ENCODE data around the gene TCP1. TPM values are rescaled to one million over a fixed set of nuclear protein-coding genes. Genes with fewer than 3 reads are reported as not detected.
"Not testable (repeated sequence)": the region's sequence is repeated elsewhere in the genome, so short reads cannot be mapped to it uniquely, and the experiment has no call there.

The TCP1 gene
- total and polyA plus RNA-seq, 2 donors: 137 to 147 TPM

- no peak overlapping the region for H3K27ac ChIP-seq (ENCODE audit: low read depth)
- peaks cover 5% of the 10 kb centered on the region for H3K36me3 ChIP-seq (ENCODE audit: insufficient read depth)
- 82% methylated on average over 2 of the region's 2 CpGs for WGBS
- no peak for DNase-seq (ENCODE audit: extremely low spot score)
- H3K4me1 ChIP-seq (ENCODE audit: insufficient read depth): no peaks in the 10 kb centered on the region
- no peak overlapping the region for H3K4me3 ChIP-seq (ENCODE audit: low read depth, low read length)
These were observed 35.0 kb downstream of the TCP1 start for GRCh38 chr6:159754401-159754800.

- Histone ChIP-seq H3K27ac (ENCODE audit: low read depth) (no peak overlapping the region), H3K36me3 (ENCODE audit: insufficient read depth) (peaks cover 5% of the 10 kb centered on the region), H3K4me1 (ENCODE audit: insufficient read depth) (no peaks in the 10 kb centered on the region), H3K4me3 (ENCODE audit: low read depth, low read length) (no peak overlapping the region)
- 85% methylated on average over 6 of the region's 6 CpGs for WGBS
- no peak for DNase-seq (ENCODE audit: extremely low spot score)
These were observed 36.1 kb downstream of the TCP1 start for GRCh38 chr6:159753081-159753872.

- Histone ChIP-seq H3K27ac (ENCODE audit: low read depth) (no peak overlapping the region), H3K36me3 (ENCODE audit: insufficient read depth) (peaks cover 5% of the 10 kb centered on the region), H3K4me1 (ENCODE audit: insufficient read depth) (no peaks in the 10 kb centered on the region), H3K4me3 (ENCODE audit: low read depth, low read length) (no peak overlapping the region)
- WGBS: 77% methylated on average over 3 of the region's 3 CpGs
- no peak for DNase-seq (ENCODE audit: extremely low spot score)
These were observed 38.0 kb downstream of the TCP1 start for GRCh38 chr6:159751448-159751847.

- not testable (repeated sequence) for H3K27ac ChIP-seq (ENCODE audit: low read depth); DNase-seq (ENCODE audit: extremely low spot score); H3K4me1 ChIP-seq (ENCODE audit: insufficient read depth); H3K4me3 ChIP-seq (ENCODE audit: low read depth, low read length)
- WGBS: 84% methylated on average over 7 of the region's 7 CpGs
- peaks cover 10% of the 10 kb centered on the region for H3K36me3 ChIP-seq (ENCODE audit: insufficient read depth)
These were observed 41.3 kb downstream of the TCP1 start for GRCh38 chr6:159748127-159748526.

- Histone ChIP-seq H3K4me1 (ENCODE audit: insufficient read depth) (no peaks in the 10 kb centered on the region), H3K27ac (ENCODE audit: low read depth) (no peak overlapping the region), H3K4me3 (ENCODE audit: low read depth, low read length) (no peak overlapping the region), H3K36me3 (ENCODE audit: insufficient read depth) (peaks cover 9% of the 10 kb centered on the region)
- WGBS: 76% methylated on average over 1 of the region's 1 CpG
- DNase-seq (ENCODE audit: extremely low spot score): no peak
These were observed 42.6 kb downstream of the TCP1 start for GRCh38 chr6:159746759-159747158.

GRCh38 chr6:159745081-159745480 is 44.3 kb downstream of the TCP1 start:
- peaks cover 6% of the 10 kb centered on the region for H3K36me3 ChIP-seq (ENCODE audit: insufficient read depth)
- 87% methylated on average over 7 of the region's 7 CpGs for WGBS

GRCh38 chr6:159742165-159742564 is 47.2 kb downstream of the TCP1 start:
- Histone ChIP-seq H3K36me3 (ENCODE audit: insufficient read depth) (peaks cover 7% of the 10 kb centered on the region), H3K27ac (ENCODE audit: low read depth) (no peak overlapping the region), H3K4me1 (ENCODE audit: insufficient read depth) (no peaks in the 10 kb centered on the region), H3K4me3 (ENCODE audit: low read depth, low read length) (no peak overlapping the region)
- DNase-seq (ENCODE audit: extremely low spot score): no peak
- 85% methylated on average over 1 of the region's 1 CpG for WGBS

More at GRCh38 chr6:159745081-159745480, 44.3 kb downstream of the TCP1 start:
- H3K4me3 ChIP-seq (ENCODE audit: low read depth, low read length): no peak overlapping the region
- no peaks in the 10 kb centered on the region for H3K4me1 ChIP-seq (ENCODE audit: insufficient read depth)
- no peak for DNase-seq (ENCODE audit: extremely low spot score)
- H3K27ac ChIP-seq (ENCODE audit: low read depth): no peak overlapping the region

GRCh38 chr6:159739341-159739740 is 50.1 kb downstream of the TCP1 start:
- 64% methylated on average over 3 of the region's 3 CpGs for WGBS
- Histone ChIP-seq H3K36me3 (ENCODE audit: insufficient read depth) (peaks cover 1% of the 10 kb centered on the region), H3K4me1 (ENCODE audit: insufficient read depth) (no peaks in the 10 kb centered on the region), H3K4me3 (ENCODE audit: low read depth, low read length) (no peak overlapping the region), H3K27ac (ENCODE audit: low read depth) (no peak overlapping the region)
- no peak for DNase-seq (ENCODE audit: extremely low spot score)

- H3K4me3 ChIP-seq (ENCODE audit: low read depth, low read length): no peak overlapping the region
- peaks cover 2% of the 10 kb centered on the region for H3K4me1 ChIP-seq (ENCODE audit: insufficient read depth)
- no peak overlapping the region for H3K27ac ChIP-seq (ENCODE audit: low read depth)
- peaks cover 1% of the 10 kb centered on the region for H3K36me3 ChIP-seq (ENCODE audit: insufficient read depth)
- 89% methylated on average over 7 of the region's 7 CpGs for WGBS
- no peak for DNase-seq (ENCODE audit: extremely low spot score)
These were observed 52.5 kb downstream of the TCP1 start for GRCh38 chr6:159736908-159737307.

GRCh38 chr6:159733395-159733794 is 56.0 kb downstream of the TCP1 start:
- H3K27ac ChIP-seq (ENCODE audit: low read depth); DNase-seq (ENCODE audit: extremely low spot score); H3K36me3 ChIP-seq (ENCODE audit: insufficient read depth); H3K4me3 ChIP-seq (ENCODE audit: low read depth, low read length); H3K4me1 ChIP-seq (ENCODE audit: insufficient read depth): not testable (repeated sequence)
- WGBS: 97% methylated on average over 12 of the region's 12 CpGs

- H3K4me3 ChIP-seq (ENCODE audit: low read depth, low read length); H3K27ac ChIP-seq (ENCODE audit: low read depth); DNase-seq (ENCODE audit: extremely low spot score); H3K36me3 ChIP-seq (ENCODE audit: insufficient read depth); H3K4me1 ChIP-seq (ENCODE audit: insufficient read depth): not testable (repeated sequence)
- 93% methylated on average over 12 of the region's 12 CpGs for WGBS
These were observed 56.9 kb downstream of the TCP1 start for GRCh38 chr6:159732550-159732949.

- peaks cover 2% of the 10 kb centered on the region for H3K4me1 ChIP-seq (ENCODE audit: insufficient read depth)
- no peak overlapping the region for H3K4me3 ChIP-seq (ENCODE audit: low read depth, low read length)
- no peak for DNase-seq (ENCODE audit: extremely low spot score)
- H3K27ac ChIP-seq (ENCODE audit: low read depth): no peak overlapping the region
- H3K36me3 ChIP-seq (ENCODE audit: insufficient read depth): no peaks in the 10 kb centered on the region
- 73% methylated on average over 6 of the region's 6 CpGs for WGBS
These were observed 59.1 kb downstream of the TCP1 start for GRCh38 chr6:159730332-159730676.

- H3K36me3 ChIP-seq (ENCODE audit: insufficient read depth): no peaks in the 10 kb centered on the region
- no peak for DNase-seq (ENCODE audit: extremely low spot score)
- 33% methylated on average over 4 of the region's 4 CpGs for WGBS
- H3K27ac ChIP-seq (ENCODE audit: low read depth): no peak overlapping the region
- peaks cover 2% of the 10 kb centered on the region for H3K4me1 ChIP-seq (ENCODE audit: insufficient read depth)
- peak overlapping the region; percentile 2 for H3K4me3 ChIP-seq (ENCODE audit: low read depth, low read length)
These were observed 59.6 kb downstream of the TCP1 start for GRCh38 chr6:159729598-159730331.

GRCh38 chr6:159728531-159728964 is 60.9 kb downstream of the TCP1 start:
- peaks cover 2% of the 10 kb centered on the region for H3K4me1 ChIP-seq (ENCODE audit: insufficient read depth)
- H3K27ac ChIP-seq (ENCODE audit: low read depth): peak overlapping the region; percentile 100
- no peaks in the 10 kb centered on the region for H3K36me3 ChIP-seq (ENCODE audit: insufficient read depth)
- 2% methylated on average over 9 of the region's 9 CpGs for WGBS
- peak overlapping the region; percentile 78 for H3K4me3 ChIP-seq (ENCODE audit: low read depth, low read length)
- DNase-seq (ENCODE audit: extremely low spot score): peak; percentile 1

Data from urinary bladder (tissue), 4 donors.